Measurements from ENCODE around the gene PEMT. TPM values are rescaled to one million over a fixed set of nuclear protein-coding genes. Genes with fewer than 3 reads are reported as not detected.

The PEMT gene
- total RNA-seq, 1 donor from 2014 or later, result 690 TPM

DNA sequence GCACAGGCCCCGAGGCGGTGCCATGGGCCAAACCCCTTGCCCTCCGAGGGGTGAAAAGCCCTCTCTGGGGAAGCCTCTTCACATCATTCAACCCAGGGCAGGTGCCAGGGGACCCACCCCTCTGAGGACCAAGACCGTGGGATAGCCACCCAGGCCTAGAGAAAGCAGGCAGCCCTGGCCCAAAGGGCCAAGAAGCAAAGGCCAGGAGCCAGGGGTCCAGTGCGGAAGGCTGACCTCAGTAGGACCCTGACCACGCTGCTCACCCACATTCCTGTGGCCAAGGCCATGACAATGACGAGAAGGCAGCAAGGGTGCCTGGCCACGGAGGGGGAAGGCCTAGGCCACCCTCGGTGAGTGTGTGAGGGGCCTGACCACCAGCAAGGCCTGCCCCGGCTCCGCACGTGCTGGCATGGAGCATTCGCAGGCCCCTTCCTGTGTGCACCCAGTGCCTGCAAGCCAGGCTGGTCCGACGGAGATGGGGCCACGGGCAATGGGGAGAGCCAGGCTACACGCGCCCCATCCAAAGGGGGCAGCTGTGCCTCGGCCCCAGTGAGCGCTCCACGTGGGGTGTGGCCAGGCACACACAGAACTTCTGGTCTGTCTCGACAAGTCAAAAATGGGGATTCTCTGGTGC, 70.8 kb downstream of the PEMT start:
- Histone ChIP-seq H3K4me3 (no peak overlapping the region), H3K9me3 (no peaks in the 10 kb centered on the region), H3K36me3 (no peaks in the 10 kb centered on the region), H3K27me3 (no peaks in the 10 kb centered on the region), H3K27ac (no peak overlapping the region), H3K4me1 (no peaks in the 10 kb centered on the region)
- intact Hi-C loops (cut with DNase I), result no loop called here
- no peak for TF ChIP-seq CTCF (IDR thresholded peaks at IDR 0.05)
- DNase-seq (ENCODE audit: low spot score in 2 of 2), result no peak

GRCh38 chr17:17519886-17520285, 71.6 kb downstream of the PEMT start:
- intact Hi-C loops (cut with DNase I), result no loop called here
- Histone ChIP-seq H3K9me3 (no peaks in the 10 kb centered on the region), H3K4me3 (no peak overlapping the region), H3K27me3 (no peaks in the 10 kb centered on the region), H3K36me3 (no peaks in the 10 kb centered on the region), H3K27ac (no peak overlapping the region), H3K4me1 (no peaks in the 10 kb centered on the region)
- no peak for TF ChIP-seq CTCF (IDR thresholded peaks at IDR 0.05)
- no peak for DNase-seq (ENCODE audit: low spot score in 2 of 2)

GRCh38 chr17:17518951-17519350, 72.6 kb downstream of the PEMT start:
- no peak for TF ChIP-seq CTCF (IDR thresholded peaks at IDR 0.05)
- no peak overlapping the region for H3K4me3 ChIP-seq
- DNase-seq (ENCODE audit: low spot score in 2 of 2), result no peak
- intact Hi-C loops (cut with DNase I), result no loop called here
- H3K36me3 ChIP-seq, result no peaks in the 10 kb centered on the region
- H3K27me3 ChIP-seq, result no peaks in the 10 kb centered on the region
- no peaks in the 10 kb centered on the region for H3K4me1 ChIP-seq
- no peak overlapping the region for H3K27ac ChIP-seq
- no peaks in the 10 kb centered on the region for H3K9me3 ChIP-seq

DNA sequence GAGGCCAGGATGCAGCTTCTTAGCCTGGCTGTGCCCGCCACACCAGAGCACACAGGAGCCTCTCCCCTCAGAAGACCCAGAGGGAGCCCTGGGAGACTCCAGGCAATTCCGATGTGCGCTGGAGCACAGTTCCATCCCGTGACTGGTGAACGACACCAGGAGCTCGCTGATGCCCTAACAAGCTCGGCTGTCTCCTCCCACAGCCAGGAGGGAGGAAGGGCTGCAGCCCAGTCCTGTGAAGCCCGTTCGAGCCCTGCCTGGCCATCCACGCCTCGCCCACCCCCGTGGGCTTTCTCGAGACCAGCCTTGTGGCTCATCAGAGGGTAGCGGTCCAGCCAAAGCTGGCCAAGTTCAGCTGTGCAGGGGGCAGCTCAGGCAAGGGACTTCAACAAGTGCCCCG, 73.5 kb downstream of the PEMT start:
- H3K9me3 ChIP-seq, result no peaks in the 10 kb centered on the region
- no peaks in the 10 kb centered on the region for H3K36me3 ChIP-seq
- no peak for TF ChIP-seq CTCF (IDR thresholded peaks at IDR 0.05)
- H3K27ac ChIP-seq, result no peak overlapping the region
- DNase-seq (ENCODE audit: low spot score in 2 of 2), result no peak
- intact Hi-C loops (cut with DNase I), result no loop called here
- H3K4me3 ChIP-seq, result no peak overlapping the region
- H3K4me1 ChIP-seq, result no peaks in the 10 kb centered on the region
- H3K27me3 ChIP-seq, result no peaks in the 10 kb centered on the region

DNA sequence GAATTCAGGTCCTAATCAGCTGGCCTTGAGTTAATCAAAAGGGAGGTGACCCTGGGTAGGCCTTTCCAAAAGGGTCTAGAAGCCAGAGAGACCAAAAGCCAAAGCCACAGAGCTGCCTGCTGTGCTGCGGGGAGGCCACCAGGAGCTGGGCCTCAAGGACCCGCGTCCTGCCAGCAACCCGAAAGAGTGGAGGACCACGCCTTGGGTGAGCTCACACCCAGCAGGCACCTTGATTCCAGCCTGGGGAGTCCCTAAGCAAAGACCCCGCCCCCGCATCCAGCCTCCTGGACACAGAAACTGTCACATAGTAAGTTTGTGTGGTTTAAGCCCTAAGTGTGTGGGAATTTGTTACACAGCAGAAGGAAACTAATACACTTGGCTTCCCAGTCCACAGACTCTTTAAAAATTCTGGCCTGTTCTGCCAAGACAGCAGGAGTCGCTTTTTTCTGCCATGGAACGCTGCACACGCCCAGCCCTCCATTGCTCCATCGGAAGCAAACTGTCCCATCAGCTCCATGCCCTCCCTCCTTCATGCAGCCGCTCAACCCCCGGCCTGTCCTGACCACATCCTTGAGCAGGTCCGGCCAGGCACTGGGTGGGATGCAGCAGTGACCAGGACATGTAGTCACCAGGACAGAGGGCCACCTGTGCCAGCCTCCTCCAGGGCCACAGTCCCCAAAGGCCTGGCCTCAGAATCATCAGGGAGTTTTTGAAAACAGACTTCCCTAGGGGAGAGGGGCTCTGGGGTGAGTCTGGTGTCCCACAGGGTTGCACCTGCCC, 74.4 kb downstream of the PEMT start:
- no peaks in the 10 kb centered on the region for H3K9me3 ChIP-seq
- H3K36me3 ChIP-seq, result no peaks in the 10 kb centered on the region
- TF ChIP-seq CTCF (IDR thresholded peaks at IDR 0.05), result no peak
- H3K27ac ChIP-seq, result no peak overlapping the region
- intact Hi-C loops (cut with DNase I), result no loop called here
- H3K4me3 ChIP-seq, result no peak overlapping the region
- H3K27me3 ChIP-seq, result no peaks in the 10 kb centered on the region
- no peak for DNase-seq (ENCODE audit: low spot score in 2 of 2)
- H3K4me1 ChIP-seq, result peaks cover 0 to 4% of the 10 kb centered on the region in 2 donors
